HEK293 (cell line): ENCODE data around the gene RPS14.
A peak's percentile ranks its signal among the peaks of the same experiment; 100 is the strongest.

ENCODE experiments used
- CTCF ChIA-PET: fragments of 350-600 bp; formaldehyde crosslinking; extraction: SDS; loops from one replicate; lab custom pipeline; 2021; ENCODE audit warnings: antibody characterized with exemption; lab: Yijun Ruan, JAX
- POLR2A ChIA-PET: fragments of 300-600 bp; formaldehyde crosslinking; extraction: SDS; loops from one replicate; lab custom pipeline; 2020; ENCODE audit warnings: antibody characterized with exemption, inconsistent platforms; lab: Yijun Ruan, JAX
- H3K27ac ChIP-seq: fragments of 200-500 bp; sonication (Bioruptor generic); 2 replicates; pipeline ENCODE4 v1.5.1; 2014; ENCODE audit warnings: low read depth, low read length, control low read depth, inconsistent platforms; ENCODE audit errors: extremely low read depth
- H3K36me3 ChIP-seq, 2 experiments: fragments of 200-500 bp in 1 of 2; sonication (Bioruptor generic) in 1 of 2; 1 replicate in 1 of 2; 2 replicates in 1 of 2; pipeline ENCODE4 v1.5.1; 2014 to 2017; ENCODE audit warnings: inconsistent platforms in 2 of 2, low read length in 2 of 2; ENCODE audit not compliant: control insufficient read depth in 2 of 2, insufficient read depth in 1 of 2
- H3K4me1 ChIP-seq: fragments of 200-500 bp; sonication (Bioruptor generic); 2 replicates; pipeline ENCODE4 v1.5.1; 2014; ENCODE audit warnings: mild to moderate bottlenecking, low read length, inconsistent platforms; ENCODE audit not compliant: control insufficient read depth, insufficient read depth
- H3K4me3 ChIP-seq: 2 replicates; pipeline ENCODE4 v1.5.1; 2011; ENCODE audit warnings: low read depth, mild to moderate bottlenecking, control low read depth, low read length, moderate library complexity
- H3K9me3 ChIP-seq: fragments of 200-500 bp; sonication (Bioruptor generic); 2 replicates; pipeline ENCODE4 v1.5.1; 2014; ENCODE audit warnings: low read depth, low read length, inconsistent platforms; ENCODE audit not compliant: control insufficient read depth, insufficient read depth
- ATF2 ChIP-seq: fragments of 450-650 bp; formaldehyde crosslinking; IDR thresholded peaks from 2 replicates; pipeline ENCODE4 v1.5.1; 2016; ENCODE audit warnings: missing biosample characterization, missing genetic modification characterization, low read depth
- CTCF ChIP-seq: fragments of 450-650 bp; formaldehyde crosslinking; IDR thresholded peaks from 2 replicates; pipeline ENCODE4 v1.5.1; 2016; ENCODE audit warnings: missing biosample characterization, missing genetic modification characterization
- GLIS2 ChIP-seq: fragments of 450-650 bp; formaldehyde crosslinking; IDR thresholded peaks from 2 replicates; pipeline ENCODE4 v1.5.1; 2016; ENCODE audit warnings: missing biosample characterization, missing genetic modification characterization
- KLF10 ChIP-seq: fragments of 450-650 bp; IDR thresholded peaks from 2 replicates; pipeline ENCODE4 v1.5.1; 2018; ENCODE audit warnings: missing biosample characterization, mild to moderate bottlenecking, missing genetic modification characterization
- MZF1 ChIP-seq: fragments of 450-650 bp; formaldehyde crosslinking; IDR thresholded peaks from 2 replicates; pipeline ENCODE4 v1.5.1; 2017; ENCODE audit warnings: missing biosample characterization, missing genetic modification characterization, borderline replicate concordance
- PRDM10 ChIP-seq: fragments of 450-650 bp; formaldehyde crosslinking; IDR thresholded peaks from 2 replicates; pipeline ENCODE4 v1.5.1; 2016; ENCODE audit warnings: missing biosample characterization, missing genetic modification characterization
- PRDM2 ChIP-seq: fragments of 450-650 bp; formaldehyde crosslinking; IDR thresholded peaks from 2 replicates; pipeline ENCODE4 v1.5.1; 2016; ENCODE audit warnings: missing biosample characterization, missing genetic modification characterization, borderline replicate concordance
- ZNF121 ChIP-seq: fragments of 450-650 bp; formaldehyde crosslinking; IDR thresholded peaks from 2 replicates; pipeline ENCODE4 v1.5.1; 2016; ENCODE audit warnings: missing biosample characterization, missing genetic modification characterization
- ZNF175 ChIP-seq: fragments of 450-650 bp; formaldehyde crosslinking; IDR thresholded peaks from 2 replicates; pipeline ENCODE4 v1.5.1; 2016; ENCODE audit warnings: missing biosample characterization, missing genetic modification characterization
- ZNF280C ChIP-seq: fragments of 450-650 bp; formaldehyde crosslinking; IDR thresholded peaks from 2 replicates; pipeline ENCODE4 v1.5.1; 2016; ENCODE audit warnings: missing biosample characterization, missing genetic modification characterization
- ZNF311 ChIP-seq: fragments of 450-650 bp; formaldehyde crosslinking; IDR thresholded peaks from 2 replicates; pipeline ENCODE4 v1.5.1; 2017; ENCODE audit warnings: missing biosample characterization, missing genetic modification characterization, borderline replicate concordance
- ZNF530 ChIP-seq: fragments of 450-650 bp; formaldehyde crosslinking; IDR thresholded peaks from 2 replicates; pipeline ENCODE4 v1.5.1; 2016; ENCODE audit warnings: low read depth, missing biosample characterization, missing genetic modification characterization
- ZNF561 ChIP-seq: fragments of 450-650 bp; IDR thresholded peaks from 2 replicates; pipeline ENCODE4 v1.5.1; 2018; ENCODE audit warnings: missing biosample characterization, missing genetic modification characterization, borderline replicate concordance
- ZNF639 ChIP-seq: fragments of 450-650 bp; formaldehyde crosslinking; IDR thresholded peaks from 2 replicates; pipeline ENCODE4 v1.5.1; 2016; ENCODE audit warnings: missing biosample characterization, missing genetic modification characterization
- ZNF654 ChIP-seq: fragments of 450-650 bp; formaldehyde crosslinking; IDR thresholded peaks from 2 replicates; pipeline ENCODE4 v1.5.1; 2016; ENCODE audit warnings: low read depth, missing biosample characterization, missing genetic modification characterization
- ZNF670 ChIP-seq: fragments of 450-650 bp; formaldehyde crosslinking; IDR thresholded peaks from 2 replicates; pipeline ENCODE4 v1.5.1; 2016; ENCODE audit warnings: missing biosample characterization, missing genetic modification characterization, low read depth
- ZSCAN4 ChIP-seq: fragments of 450-650 bp; formaldehyde crosslinking; IDR thresholded peaks from 2 replicates; pipeline ENCODE4 v1.5.1; 2017; ENCODE audit warnings: missing biosample characterization, missing genetic modification characterization

The RPS14 gene

GRCh38 chr5:150449517-150450339 lies at the start of gene RPS14:
RPS14 (minus strand) TSS chr5:150449739; CDS start chr5:150447733, 2,006 bp downstream.
- ChIA-PET CTCF (interaction anchor here (0.6 to 1.9 kb wide), 18 partner anchors 8 to 339 kb away, joined by 3 to 6 read pairs (median 4); no protein-coding TSS in a partner anchor), POLR2A (interaction anchor here (0.6 to 2.0 kb wide), 17 partner anchors 8 to 309 kb away, joined by 3 to 8 read pairs (median 4); partner anchors contain the start of genes DCTN4, RBM22 and SYNPO)
- Histone ChIP-seq H3K4me3 (peak within 1 kb of the TSS; percentile 98), H3K27ac (peak within 1 kb of the TSS; percentile 95), H3K9me3 (no peaks in the 10 kb centered on the region), H3K36me3 (peaks cover 29 to 44% of the 10 kb centered on the region in 2 experiments), H3K4me1 (peaks cover 3% of the 10 kb centered on the region)
- TF ChIP-seq ZNF561 (peak; percentile 97), ZNF121 (tag by site-specific recombination) (0 out of 2 replicates have a peak, but pooled peaks have one; percentile 8), ZNF280C (no peak), ATF2 (tag by site-specific recombination) (no peak), ZNF311 (tag by site-specific recombination) (no peak), GLIS2 (peak; percentile 69), ZNF670 (tag by site-specific recombination) (no peak), PRDM10 (tag by site-specific recombination) (peak; percentile 79), ZNF654 (tag by site-specific recombination) (no peak), KLF10 (tag by site-specific recombination) (no peak), MZF1 (no peak), ZNF530 (tag by site-specific recombination) (no peak), ZNF175 (tag by site-specific recombination) (no peak), ZNF639 (tag by site-specific recombination) (peak; percentile 99), CTCF (tag by site-specific recombination) (peak; percentile 98), PRDM2 (tag by site-specific recombination) (no peak; the same call in 1 of the 2 replicates), ZSCAN4 (tag by site-specific recombination) (peak; percentile 59; the same call in 1 of the 2 replicates)
